ENCODE data around the gene TIGD3. TPM values are rescaled to one million over a fixed set of nuclear protein-coding genes. Genes with fewer than 3 reads are reported as not detected.

TIGD3 gene
- total and polyA plus RNA-seq, 2 experiments from 2014 or later: 0.88 to 1.7 TPM

GRCh38 chr11:65321828-65322485, 32.6 kb upstream of the TIGD3 start:
- Histone ChIP-seq H3K27ac (no peak overlapping the region), H3K4me1 (ENCODE audit: low read depth) (peaks cover 8% of the 10 kb centered on the region), H3K27me3 (no peaks in the 10 kb centered on the region), H3K36me3 (no peaks in the 10 kb centered on the region), H3K9me3 (ENCODE audit: low read depth) (no peaks in the 10 kb centered on the region), H3K4me3 (no peak overlapping the region)
- TF ChIP-seq, protein P1, sequence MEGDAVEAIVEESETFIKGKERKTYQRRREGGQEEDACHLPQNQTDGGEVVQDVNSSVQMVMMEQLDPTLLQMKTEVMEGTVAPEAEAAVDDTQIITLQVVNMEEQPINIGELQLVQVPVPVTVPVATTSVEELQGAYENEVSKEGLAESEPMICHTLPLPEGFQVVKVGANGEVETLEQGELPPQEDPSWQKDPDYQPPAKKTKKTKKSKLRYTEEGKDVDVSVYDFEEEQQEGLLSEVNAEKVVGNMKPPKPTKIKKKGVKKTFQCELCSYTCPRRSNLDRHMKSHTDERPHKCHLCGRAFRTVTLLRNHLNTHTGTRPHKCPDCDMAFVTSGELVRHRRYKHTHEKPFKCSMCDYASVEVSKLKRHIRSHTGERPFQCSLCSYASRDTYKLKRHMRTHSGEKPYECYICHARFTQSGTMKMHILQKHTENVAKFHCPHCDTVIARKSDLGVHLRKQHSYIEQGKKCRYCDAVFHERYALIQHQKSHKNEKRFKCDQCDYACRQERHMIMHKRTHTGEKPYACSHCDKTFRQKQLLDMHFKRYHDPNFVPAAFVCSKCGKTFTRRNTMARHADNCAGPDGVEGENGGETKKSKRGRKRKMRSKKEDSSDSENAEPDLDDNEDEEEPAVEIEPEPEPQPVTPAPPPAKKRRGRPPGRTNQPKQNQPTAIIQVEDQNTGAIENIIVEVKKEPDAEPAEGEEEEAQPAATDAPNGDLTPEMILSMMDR (IDR thresholded peaks at IDR 0.05; ENCODE audit: low read depth, low read length): no peak
- DNase-seq (ENCODE audit: low read depth in 1 of 2, low spot score in 1 of 2): no peak

DNA sequence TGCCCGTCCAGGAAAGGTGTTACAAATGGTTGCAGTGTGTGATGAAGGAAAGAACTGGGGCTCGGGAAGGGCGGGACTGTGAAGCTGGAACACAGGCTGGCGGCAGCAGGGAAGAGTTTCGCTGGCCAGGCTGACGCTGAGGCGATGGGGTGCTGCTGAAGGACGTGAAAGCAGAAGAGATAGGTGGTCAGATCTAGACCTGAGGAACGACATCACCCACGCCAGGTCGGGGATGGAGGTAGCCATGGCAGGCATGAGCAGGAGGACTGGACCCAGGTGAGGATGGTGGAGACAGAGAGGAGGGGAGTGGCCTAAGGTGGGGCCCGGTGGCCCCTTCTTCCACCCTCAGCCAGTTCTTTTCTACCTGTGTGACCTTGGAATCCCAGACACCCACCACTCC, 30.7 kb upstream of the TIGD3 start:
- H3K27me3 ChIP-seq: no peaks in the 10 kb centered on the region
- TF ChIP-seq, protein P1 (IDR thresholded peaks at IDR 0.05; ENCODE audit: low read depth, low read length): no peak
- no peaks in the 10 kb centered on the region for H3K9me3 ChIP-seq (ENCODE audit: low read depth)
- DNase-seq (ENCODE audit: low read depth in 1 of 2, low spot score in 1 of 2): no peak
- H3K36me3 ChIP-seq: no peaks in the 10 kb centered on the region
- H3K4me1 ChIP-seq (ENCODE audit: low read depth): no peaks in the 10 kb centered on the region
- no peak overlapping the region for H3K27ac ChIP-seq
- no peak overlapping the region for H3K4me3 ChIP-seq

- Histone ChIP-seq H3K4me3 (no peak overlapping the region), H3K27me3 (no peaks in the 10 kb centered on the region), H3K27ac (no peak overlapping the region), H3K9me3 (ENCODE audit: low read depth) (no peaks in the 10 kb centered on the region), H3K36me3 (no peaks in the 10 kb centered on the region), H3K4me1 (ENCODE audit: low read depth) (no peaks in the 10 kb centered on the region)
- no peak for DNase-seq (ENCODE audit: low read depth in 1 of 2, low spot score in 1 of 2)
- TF ChIP-seq, protein P1 (IDR thresholded peaks at IDR 0.05; ENCODE audit: low read depth, low read length): no peak
Observed at GRCh38 chr11:65325435-65325834, 29.1 kb upstream of the TIGD3 start.

GRCh38 chr11:65327021-65327420, 27.5 kb upstream of the TIGD3 start:
- H3K27me3 ChIP-seq: no peaks in the 10 kb centered on the region
- no peak overlapping the region for H3K27ac ChIP-seq
- no peak for DNase-seq (ENCODE audit: low read depth in 1 of 2, low spot score in 1 of 2)
- no peaks in the 10 kb centered on the region for H3K36me3 ChIP-seq
- H3K9me3 ChIP-seq (ENCODE audit: low read depth): no peaks in the 10 kb centered on the region
- TF ChIP-seq, protein P1 (IDR thresholded peaks at IDR 0.05; ENCODE audit: low read depth, low read length): no peak
- H3K4me3 ChIP-seq: no peak overlapping the region
- no peaks in the 10 kb centered on the region for H3K4me1 ChIP-seq (ENCODE audit: low read depth)

DNA sequence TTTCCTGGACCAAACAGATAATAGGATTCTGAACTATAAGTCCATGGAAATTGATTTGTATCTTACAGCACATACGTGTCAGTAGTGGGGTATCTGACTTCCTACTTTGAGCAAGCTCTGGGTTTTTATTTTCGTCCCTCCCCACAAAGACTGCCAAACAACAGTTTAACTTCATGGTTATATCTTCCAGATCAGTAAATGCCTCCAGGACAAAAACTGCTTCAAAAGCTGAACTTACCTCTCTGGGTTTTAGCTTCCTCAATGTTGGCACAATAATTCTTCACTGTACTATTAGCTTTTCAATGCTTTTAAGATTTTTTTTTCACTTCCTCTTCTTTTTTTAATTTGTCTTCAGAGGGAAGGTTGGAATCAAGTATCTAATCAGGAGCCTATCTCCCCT, 25.1 kb upstream of the TIGD3 start:
- Histone ChIP-seq H3K27me3 (no peaks in the 10 kb centered on the region), H3K4me1 (ENCODE audit: low read depth) (no peaks in the 10 kb centered on the region), H3K9me3 (ENCODE audit: low read depth) (no peaks in the 10 kb centered on the region), H3K27ac (no peak overlapping the region), H3K4me3 (no peak overlapping the region), H3K36me3 (no peaks in the 10 kb centered on the region)
- no peak for DNase-seq (ENCODE audit: low read depth in 1 of 2, low spot score in 1 of 2)
- TF ChIP-seq, protein P1 (IDR thresholded peaks at IDR 0.05; ENCODE audit: low read depth, low read length): no peak

All from cardiac muscle cell (in vitro differentiated cells and primary cell).